HG02571 (cell line): Measurements from ENCODE around the gene PWWP2B.

ENCODE experiments used
- ATAC-seq: cut with Tn5 transposase; IDR thresholded peaks from one replicate; pipeline ENCODE4 v1.9.1; 2021; ENCODE audit warnings: mild to moderate bottlenecking, moderate library complexity; ENCODE audit not compliant: unreplicated experiment

The PWWP2B gene

DNA sequence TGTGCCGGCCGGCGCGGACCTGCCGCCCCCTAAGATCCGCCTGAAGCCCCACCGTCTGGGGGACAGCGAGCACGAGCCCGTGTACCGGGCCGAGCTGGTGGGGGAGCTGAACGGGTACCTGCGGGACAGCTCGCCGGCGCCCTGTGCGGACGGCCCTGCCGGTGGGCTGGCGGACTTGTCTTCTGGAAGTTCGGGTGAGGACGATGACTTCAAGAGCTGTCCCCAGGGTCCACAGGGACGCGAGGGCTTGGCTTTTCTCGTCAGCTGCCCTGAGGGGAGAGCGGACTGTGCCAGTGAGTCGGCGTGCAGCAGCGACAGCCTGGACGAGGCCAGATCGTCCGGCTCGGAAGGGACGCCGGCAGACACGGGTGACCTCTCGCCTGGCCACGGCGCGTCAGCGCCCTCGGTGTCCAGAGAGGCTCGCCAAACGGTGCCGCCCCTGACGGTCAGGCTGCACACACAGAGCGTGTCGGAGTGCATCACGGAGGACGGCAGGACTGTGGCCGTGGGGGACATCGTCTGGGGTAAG is 8.5 kb downstream of the PWWP2B start:
- ATAC-seq, result no peak

- no peak for ATAC-seq
Observed at GRCh38 chr10:132406181-132406580, 9.2 kb downstream of the PWWP2B start.

DNA sequence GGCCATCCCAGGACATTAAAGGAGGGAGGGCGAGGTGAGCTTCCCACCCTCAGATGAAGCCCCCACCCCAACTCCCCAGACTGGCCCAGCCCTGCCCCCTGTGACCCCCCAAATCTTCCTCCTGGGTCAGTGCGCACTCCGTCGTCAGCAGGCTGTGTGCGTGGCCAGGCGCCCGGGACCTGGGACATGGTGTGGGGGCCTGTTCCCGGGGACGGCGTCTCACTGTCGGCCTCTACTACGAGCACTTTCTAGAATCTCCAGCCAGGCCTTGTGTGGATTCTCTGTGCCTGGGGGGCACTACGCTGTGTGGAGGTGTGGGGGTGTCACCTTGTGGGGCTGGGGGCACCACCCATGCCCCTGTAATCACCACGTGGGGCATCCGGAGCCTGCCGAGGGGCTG is 9.8 kb downstream of the PWWP2B start:
- no peak for ATAC-seq

DNA sequence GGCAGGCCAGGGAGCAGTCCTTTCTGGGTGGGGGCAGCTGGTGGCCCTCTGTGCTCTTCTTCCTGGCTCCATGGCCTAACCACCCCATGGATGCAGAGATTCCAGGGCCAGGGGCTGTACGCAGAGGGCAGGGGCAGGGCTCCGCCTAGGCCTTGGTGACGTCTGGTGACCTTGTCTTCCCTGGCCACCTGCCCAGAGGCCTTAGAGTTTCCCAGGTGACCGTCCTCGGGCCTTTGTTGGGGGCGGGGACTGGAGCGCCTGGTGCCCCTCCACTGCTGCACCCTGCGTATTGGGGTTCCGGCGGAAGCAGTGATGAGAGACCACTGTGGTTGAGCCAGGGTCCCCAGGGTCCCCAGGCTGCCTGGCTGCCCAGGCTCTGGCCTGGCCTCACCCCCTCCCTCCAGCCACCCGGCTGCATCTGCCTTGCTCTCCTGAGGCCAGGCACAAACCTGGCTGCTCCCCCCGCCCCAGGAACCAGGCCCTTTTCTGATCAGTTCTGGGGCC is 10.3 kb downstream of the PWWP2B start:
- ATAC-seq, result no peak

DNA sequence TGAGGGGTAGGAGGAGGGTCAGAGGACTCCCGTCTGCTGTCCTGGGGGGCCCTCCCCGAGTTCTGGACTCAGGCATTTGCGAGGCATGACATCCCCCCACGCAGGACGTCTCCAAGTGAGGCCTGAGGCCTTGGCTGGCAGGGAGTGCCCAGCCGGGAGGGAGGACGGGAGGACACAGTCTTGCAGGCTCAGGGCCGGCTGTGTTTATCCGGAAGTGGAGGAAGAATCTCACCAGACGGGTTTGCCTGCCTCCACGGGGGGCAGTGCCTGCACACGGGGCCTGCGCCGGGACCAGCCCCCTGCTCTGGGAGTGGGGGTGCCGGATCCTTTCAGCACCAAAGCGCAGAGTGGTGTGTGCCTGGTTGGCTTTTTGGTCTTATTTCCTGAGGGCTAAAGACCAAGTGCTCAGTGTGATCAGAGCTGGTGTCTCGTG is 10.9 kb downstream of the PWWP2B start:
- no peak for ATAC-seq

GRCh38 chr10:132408367-132408781 is 11.4 kb downstream of the PWWP2B start:
- ATAC-seq, result no peak

DNA sequence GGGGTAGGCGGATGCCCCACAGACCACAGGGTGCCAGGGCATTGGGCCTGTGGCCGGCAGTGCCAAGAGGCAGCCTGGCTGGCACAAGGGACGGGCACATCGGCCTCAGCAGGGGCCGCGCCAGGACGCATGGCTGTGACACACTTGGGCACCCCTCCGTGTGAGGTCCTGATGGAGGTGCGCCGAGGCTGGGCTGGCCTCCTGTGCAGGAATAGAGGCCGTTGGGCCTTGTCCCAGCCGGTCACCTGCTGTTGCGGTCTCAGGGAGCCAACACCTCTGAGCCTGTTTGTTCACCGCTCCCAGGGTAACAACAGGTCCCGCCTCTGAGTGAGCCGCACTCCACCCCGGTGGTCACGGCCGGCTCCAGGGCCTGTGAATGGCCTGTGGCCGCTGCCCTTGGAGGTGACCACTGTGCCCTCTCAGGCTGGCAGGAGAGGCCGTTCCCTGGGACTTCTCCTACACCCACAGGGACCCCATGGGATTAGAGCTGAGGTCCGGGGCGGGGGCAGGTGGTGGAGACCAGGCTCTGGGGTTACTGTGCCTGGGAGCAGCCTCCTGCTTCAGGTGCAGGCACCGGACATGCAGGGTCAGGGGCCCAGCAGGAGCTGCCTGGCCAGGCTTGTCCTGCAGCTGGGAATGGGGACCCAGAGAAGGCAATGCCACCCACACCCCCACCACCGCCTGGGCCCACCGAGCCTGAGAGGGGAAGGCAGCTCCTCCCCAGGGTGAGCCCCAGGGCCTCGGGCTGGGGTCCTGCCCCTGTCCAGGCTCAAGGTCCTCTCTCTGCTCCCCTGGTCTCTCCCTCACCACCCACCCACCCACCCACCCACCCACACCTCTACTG is 12.0 kb downstream of the PWWP2B start:
- no peak for ATAC-seq

DNA sequence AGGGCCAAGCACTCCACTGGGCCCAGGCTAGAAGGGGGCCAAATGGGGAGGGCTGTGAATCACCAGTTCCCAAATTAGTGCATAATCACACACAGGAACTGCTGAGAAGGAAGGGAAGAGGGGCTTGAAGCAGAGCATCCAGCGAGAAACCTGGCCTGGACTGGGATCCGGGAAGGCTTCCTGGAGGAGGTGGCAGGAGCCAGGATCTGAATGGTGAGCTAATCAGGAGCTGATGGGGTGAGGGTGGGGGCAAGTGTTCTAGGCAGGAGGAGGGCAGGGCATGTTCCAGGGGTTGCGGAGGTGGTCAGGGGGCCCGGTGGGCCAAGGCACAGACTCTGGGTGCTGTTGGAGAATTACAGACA is 12.6 kb downstream of the PWWP2B start:
- ATAC-seq, result no peak

GRCh38 chr10:132410056-132410778 is 13.2 kb downstream of the PWWP2B start:
- ATAC-seq, result no peak

- no peak for ATAC-seq
Observed at GRCh38 chr10:132410779-132411532, 14.0 kb downstream of the PWWP2B start.

- ATAC-seq, result no peak
Observed at GRCh38 chr10:132411561-132412253, 14.7 kb downstream of the PWWP2B start.

- ATAC-seq, result no peak
Observed at GRCh38 chr10:132412316-132413192, 15.6 kb downstream of the PWWP2B start.

- no peak for ATAC-seq
Observed at GRCh38 chr10:132413226-132414205, 16.5 kb downstream of the PWWP2B start.

DNA sequence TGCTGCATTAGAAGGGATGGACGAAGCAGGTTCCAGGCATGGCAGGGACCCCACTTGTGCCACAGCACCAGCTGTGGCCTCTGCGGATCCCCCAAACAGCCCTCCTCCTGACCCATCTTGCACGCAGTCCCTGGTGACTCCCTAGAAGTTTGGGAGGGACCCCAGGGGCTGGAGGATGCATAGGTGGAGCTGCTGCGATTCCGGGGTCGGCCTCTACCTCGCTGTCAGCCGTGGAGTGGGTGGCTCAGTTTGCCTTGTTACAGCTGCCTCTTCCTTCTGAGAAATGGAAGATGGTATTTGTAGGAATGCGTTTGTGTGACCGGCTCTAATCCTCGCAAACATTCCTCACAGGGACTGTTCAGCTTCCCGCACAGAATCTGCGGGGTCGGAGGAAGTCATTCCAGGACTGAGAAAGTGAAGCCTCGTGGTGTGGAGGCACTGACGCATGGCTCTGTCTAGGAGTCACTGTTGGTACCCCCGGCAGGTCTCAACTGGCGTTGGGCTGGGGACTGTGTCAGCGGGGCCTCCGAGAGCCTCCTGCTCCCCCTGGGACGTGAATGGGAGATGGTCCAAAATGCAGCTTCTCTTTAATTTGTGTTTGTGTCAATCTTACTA is 17.5 kb downstream of the PWWP2B start:
- ATAC-seq, result no peak

GRCh38 chr10:132415255-132415654 is 18.3 kb downstream of the PWWP2B start:
- no peak for ATAC-seq

DNA sequence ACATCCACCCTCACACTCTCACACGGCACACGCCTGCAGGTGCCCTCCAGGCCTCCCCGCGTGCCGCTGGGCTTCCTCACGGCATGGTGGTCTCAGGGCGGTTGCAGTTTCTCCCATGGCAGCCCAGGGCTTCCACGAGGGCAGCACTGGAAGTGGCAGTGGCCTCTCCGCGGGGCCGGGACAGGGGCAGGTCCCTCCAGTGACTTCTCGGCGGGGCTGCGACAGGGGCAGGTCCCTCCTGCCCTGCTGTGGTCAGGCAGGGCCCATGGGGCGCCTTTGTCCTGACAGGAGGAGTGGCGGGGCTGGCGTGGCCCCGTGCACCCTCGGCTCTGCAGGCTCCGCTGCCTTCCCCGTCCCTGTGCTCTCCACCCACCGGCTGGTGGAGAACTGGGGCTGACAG is 19.0 kb downstream of the PWWP2B start:
- ATAC-seq, result no peak

DNA sequence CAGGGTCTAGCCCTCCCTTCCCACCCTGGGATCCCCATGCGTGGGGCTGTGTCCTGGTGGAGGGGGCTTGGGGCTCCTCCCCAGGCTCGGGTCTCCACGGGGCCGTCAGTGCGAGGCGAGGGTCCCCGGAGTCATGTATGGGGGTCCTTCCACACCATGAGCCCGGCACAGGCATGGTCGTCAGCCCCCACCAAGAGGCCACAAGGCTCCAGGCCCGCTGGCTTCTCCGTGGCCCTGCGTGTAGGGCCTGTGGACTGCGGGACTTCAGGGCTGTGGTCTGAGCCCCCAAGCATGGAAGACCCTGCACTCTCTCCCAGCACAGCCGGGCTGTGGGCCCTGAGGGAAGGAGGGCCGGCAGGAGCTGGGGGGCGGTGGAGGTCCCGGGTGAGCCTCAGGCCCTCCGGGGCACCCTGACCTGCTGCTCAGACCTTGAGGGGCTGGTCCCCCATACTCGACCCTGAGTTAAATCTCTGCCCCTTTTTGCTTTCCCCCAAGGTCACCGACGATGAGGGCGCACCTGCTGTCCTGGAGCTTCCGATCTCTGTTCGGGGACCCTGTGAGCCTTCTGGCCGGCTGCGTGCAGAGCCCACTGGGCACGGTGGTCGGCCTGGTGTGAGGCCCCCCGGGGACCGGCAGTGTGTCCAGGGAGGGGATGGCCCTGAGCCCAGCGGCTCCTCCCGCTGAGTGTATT is 19.7 kb downstream of the PWWP2B start:
- ATAC-seq, result no peak
